Chondrocyte (in vitro differentiated cells): ENCODE results near the gene SLC6A18. TPM values are rescaled to one million over a fixed set of nuclear protein-coding genes. Genes with fewer than 3 reads are reported as not detected.
A peak's percentile ranks its signal among the peaks of the same experiment; 100 is the strongest.

Experiments used
- DNase-seq: peaks from one replicate; pipeline ENCODE4 v3.0.0; 2021; ENCODE audit warnings: mixed read lengths, low spot score
- H3K27ac Mint-ChIP-seq: one replicate; pipeline ENCODE4 v1.8.0; 2021; ENCODE audit warnings: mild to moderate bottlenecking, moderate library complexity, mixed read lengths; ENCODE audit not compliant: unreplicated experiment
- H3K27me3 Mint-ChIP-seq: 2 replicates; pipeline ENCODE4 v1.8.0; 2021; ENCODE audit warnings: low read depth, mixed read lengths
- H3K36me3 Mint-ChIP-seq: 2 replicates; pipeline ENCODE4 v1.8.0; 2021; ENCODE audit warnings: low read depth, mixed read lengths
- H3K4me1 Mint-ChIP-seq: 2 replicates; pipeline ENCODE4 v1.8.0; 2021; ENCODE audit warnings: low read depth, mild to moderate bottlenecking, mixed read lengths
- H3K4me3 Mint-ChIP-seq: one replicate; pipeline ENCODE4 v1.8.0; 2021; ENCODE audit warnings: mild to moderate bottlenecking, moderate library complexity, mixed read lengths; ENCODE audit not compliant: unreplicated experiment
- H3K9me3 Mint-ChIP-seq: 2 replicates; pipeline ENCODE4 v1.8.0; 2021; ENCODE audit warnings: low read depth, mixed read lengths
- CTCF ChIP-seq: fragments of 200-600 bp; sonication (generic); IDR thresholded peaks from 2 replicates; pipeline ENCODE4 v1.5.0; 2021; ENCODE audit warnings: antibody characterized with exemption, mild to moderate bottlenecking, moderate library complexity
- total RNA-seq: library from RNA; stranded (reverse); gene quantifications from 3 replicates; pipeline ENCODE4 v1.2.1, GENCODE V29; 2021

The SLC6A18 gene
- total RNA-seq, 1 donor from 2014 or later, result not detected

- H3K4me3 Mint-ChIP-seq, result no peak overlapping the region
- no peak overlapping the region for H3K27ac Mint-ChIP-seq
- no peaks in the 10 kb centered on the region for H3K4me1 Mint-ChIP-seq
- DNase-seq, result no peak
- H3K27me3 Mint-ChIP-seq, result peaks cover 39% of the 10 kb centered on the region
- H3K9me3 Mint-ChIP-seq, result peaks cover 14% of the 10 kb centered on the region
- peaks cover 5% of the 10 kb centered on the region for H3K36me3 Mint-ChIP-seq
- TF ChIP-seq CTCF, result no peak
Observed at GRCh38 chr5:1292139-1292538, 67.0 kb downstream of the SLC6A18 start.

GRCh38 chr5:1292846-1293415 lies 67.8 kb downstream of the SLC6A18 start:
- no peak overlapping the region for H3K27ac Mint-ChIP-seq
- no peaks in the 10 kb centered on the region for H3K4me1 Mint-ChIP-seq
- H3K9me3 Mint-ChIP-seq, result peaks cover 9% of the 10 kb centered on the region
- no peak for TF ChIP-seq CTCF
- no peak for DNase-seq
- H3K36me3 Mint-ChIP-seq, result peaks cover 4% of the 10 kb centered on the region
- no peak overlapping the region for H3K4me3 Mint-ChIP-seq
- peaks cover 42% of the 10 kb centered on the region for H3K27me3 Mint-ChIP-seq

- H3K36me3 Mint-ChIP-seq, result no peaks in the 10 kb centered on the region
- TF ChIP-seq CTCF, result no peak
- no peak overlapping the region for H3K4me3 Mint-ChIP-seq
- no peak overlapping the region for H3K27ac Mint-ChIP-seq
- H3K9me3 Mint-ChIP-seq, result peaks cover 2% of the 10 kb centered on the region
- peak; percentile 92 for DNase-seq
- peaks cover 38% of the 10 kb centered on the region for H3K27me3 Mint-ChIP-seq
- H3K4me1 Mint-ChIP-seq, result no peaks in the 10 kb centered on the region
Observed at GRCh38 chr5:1293416-1294205, 68.4 kb downstream of the SLC6A18 start.

- H3K36me3 Mint-ChIP-seq, result no peaks in the 10 kb centered on the region
- H3K4me1 Mint-ChIP-seq, result no peaks in the 10 kb centered on the region
- no peak overlapping the region for H3K4me3 Mint-ChIP-seq
- peaks cover 44% of the 10 kb centered on the region for H3K27me3 Mint-ChIP-seq
- peak; percentile 90 for DNase-seq
- H3K9me3 Mint-ChIP-seq, result no peaks in the 10 kb centered on the region
- H3K27ac Mint-ChIP-seq, result no peak overlapping the region
- no peak for TF ChIP-seq CTCF
Observed at GRCh38 chr5:1294206-1294834, 69.1 kb downstream of the SLC6A18 start.

- Mint-ChIP-seq H3K27ac (no peak within 1 kb of the TSS), H3K27me3 (peaks cover 49% of the 10 kb centered on the region), H3K4me1 (no peaks in the 10 kb centered on the region), H3K4me3 (no peak within 1 kb of the TSS), H3K9me3 (no peaks in the 10 kb centered on the region), H3K36me3 (no peaks in the 10 kb centered on the region)
- peak; percentile 85 for DNase-seq
- no peak for TF ChIP-seq CTCF
Observed at GRCh38 chr5:1294835-1295649, 69.9 kb downstream of the SLC6A18 start, which contains the start of gene TERT. Gene TERT, minus strand, starts transcription at chr5:1295068. Its CDS starts 79 bp downstream, at chr5:1294989.
